CD8-positive, alpha-beta memory T cell (primary cell): ENCODE data around the gene KRT26. TPM values are rescaled to one million over a fixed set of nuclear protein-coding genes. Genes with fewer than 3 reads are reported as not detected.

Experiments
- CTCF ChIA-PET: fragments of 350-600 bp; sonication (Branson Sonifier 250); formaldehyde crosslinking; loops from one replicate; lab custom pipeline; 2021; ENCODE audit warnings: antibody characterized with exemption; lab: Charles Lee
- POLR2A ChIA-PET: fragments of 350-600 bp; sonication (Branson Sonifier 250); formaldehyde crosslinking; loops from one replicate; lab custom pipeline; 2021; ENCODE audit warnings: antibody characterized with exemption; lab: Charles Lee
- DNase-seq, 5 donors: peaks; one replicate each; pipeline versions ENCODE4 v3.0.0 to v3.0.0-alpha.2; 2020 to 2022; ENCODE audit warnings: mixed read lengths in 1 of 5
- H3K27ac ChIP-seq: one replicate; pipeline ENCODE4 v1.7.0; 2013; ENCODE audit warnings: low read depth, mild to moderate bottlenecking, low read length, moderate library complexity
- H3K27me3 ChIP-seq: 2 replicates; pipeline ENCODE4 v1.7.0; 2013; ENCODE audit warnings: low read length, mild to moderate bottlenecking; ENCODE audit not compliant: insufficient read depth, poor library complexity, severe bottlenecking
- H3K36me3 ChIP-seq: 2 replicates; pipeline ENCODE4 v1.7.0; 2013; ENCODE audit warnings: mild to moderate bottlenecking, low read length, moderate library complexity; ENCODE audit not compliant: insufficient read depth
- H3K4me1 ChIP-seq: 2 replicates; pipeline ENCODE4 v1.7.0; 2013; ENCODE audit warnings: mild to moderate bottlenecking, low read length, moderate library complexity; ENCODE audit not compliant: insufficient read depth
- H3K4me3 ChIP-seq: 2 replicates; pipeline ENCODE4 v1.7.0; 2013; ENCODE audit warnings: mild to moderate bottlenecking, low read length
- H3K9me3 ChIP-seq: 2 replicates; pipeline ENCODE4 v1.7.0; 2013; ENCODE audit warnings: mild to moderate bottlenecking, low read length
- H3K27ac Mint-ChIP-seq, 8 donors: one replicate each; pipeline ENCODE4 v1.8.0; 2020 to 2021; ENCODE audit warnings: mixed read lengths in 8 of 8, mild to moderate bottlenecking in 6 of 8, inconsistent platforms in 3 of 8, moderate library complexity in 3 of 8
- H3K27me3 Mint-ChIP-seq, 2 donors: one replicate each; pipeline ENCODE4 v1.8.0; 2020 to 2021; ENCODE audit warnings: mixed read lengths in 2 of 2, mild to moderate bottlenecking in 1 of 2, moderate library complexity in 1 of 2
- H3K36me3 Mint-ChIP-seq, 3 donors: one replicate each; pipeline ENCODE4 v1.8.0; 2020 to 2021; ENCODE audit warnings: mixed read lengths in 3 of 3, inconsistent platforms in 1 of 3, mild to moderate bottlenecking in 1 of 3
- H3K4me1 Mint-ChIP-seq, 3 donors: one replicate each; pipeline ENCODE4 v1.8.0; 2020 to 2021; ENCODE audit warnings: mixed read lengths in 3 of 3, inconsistent platforms in 1 of 3, mild to moderate bottlenecking in 1 of 3
- H3K4me3 Mint-ChIP-seq, 7 donors: one replicate each; pipeline ENCODE4 v1.8.0; 2020 to 2021; ENCODE audit warnings: mixed read lengths in 7 of 7, mild to moderate bottlenecking in 6 of 7, moderate library complexity in 4 of 7, inconsistent platforms in 2 of 7
- H3K9me3 Mint-ChIP-seq, 5 donors: one replicate each; pipeline ENCODE4 v1.8.0; 2020 to 2022; ENCODE audit warnings: mixed read lengths in 5 of 5, mild to moderate bottlenecking in 3 of 5, moderate library complexity in 2 of 5, inconsistent platforms in 1 of 5
- polyA plus RNA-seq: library from polyadenylated mRNA; unstranded; fragments of 300-500 nt; fragmentation: Illumina TruSeq; gene quantifications from one replicate; pipeline ENCODE4 v1.2.3, GENCODE V29; 2021
- total RNA-seq, 2 experiments: library from RNA; stranded (reverse); gene quantifications; one replicate each; pipeline ENCODE4 v1.2.3, GENCODE V29; 2021

The KRT26 gene
- total and polyA plus RNA-seq, 3 experiments from 2014 or later, result not detected

GRCh38 chr17:40791787-40792436 lies 19.9 kb upstream of the KRT26 start:
- Histone ChIP-seq H3K4me3 (no peak overlapping the region), H3K27me3 (peaks cover 6% of the 10 kb centered on the region), H3K9me3 (no peaks in the 10 kb centered on the region), H3K27ac (no peak overlapping the region), H3K4me1 (no peaks in the 10 kb centered on the region), H3K36me3 (no peaks in the 10 kb centered on the region)
- POLR2A ChIA-PET, result no interaction called here
- H3K27ac Mint-ChIP-seq, result no peak overlapping the region
- no peaks in the 10 kb centered on the region for H3K4me1 Mint-ChIP-seq
- H3K36me3 Mint-ChIP-seq, result no peaks in the 10 kb centered on the region
- no peak overlapping the region for H3K4me3 Mint-ChIP-seq
- DNase-seq, result no peak
- H3K9me3 Mint-ChIP-seq, result no peaks in the 10 kb centered on the region
- H3K27me3 Mint-ChIP-seq, result peaks cover 21 to 38% of the 10 kb centered on the region in 2 donors
- CTCF ChIA-PET, result no interaction called here

- ChIA-PET CTCF (no interaction called here), POLR2A (no interaction called here)
- H3K27ac Mint-ChIP-seq, result no peak overlapping the region
- no peak for DNase-seq
- H3K9me3 Mint-ChIP-seq, result no peaks in the 10 kb centered on the region
- Histone ChIP-seq H3K27ac (no peak overlapping the region), H3K9me3 (no peaks in the 10 kb centered on the region), H3K27me3 (peaks cover 6% of the 10 kb centered on the region), H3K4me1 (no peaks in the 10 kb centered on the region), H3K36me3 (no peaks in the 10 kb centered on the region), H3K4me3 (no peak overlapping the region)
- H3K27me3 Mint-ChIP-seq, result peaks cover 16 to 32% of the 10 kb centered on the region in 2 donors
- H3K36me3 Mint-ChIP-seq, result no peaks in the 10 kb centered on the region
- no peak overlapping the region for H3K4me3 Mint-ChIP-seq
- no peaks in the 10 kb centered on the region for H3K4me1 Mint-ChIP-seq
These were observed 19.1 kb upstream of the KRT26 start for GRCh38 chr17:40791111-40791510.

GRCh38 chr17:40782450-40782849 lies 10.4 kb upstream of the KRT26 start, which contains the start of gene KRT27:
Gene KRT27, minus strand, starts transcription at chr17:40782550. Its CDS starts 57 bp downstream, at chr17:40782493.
- no peaks in the 10 kb centered on the region for H3K36me3 Mint-ChIP-seq
- peaks cover 15% of the 10 kb centered on the region for H3K27me3 ChIP-seq
- H3K4me1 Mint-ChIP-seq, result peaks cover 0 to 8% (median 4%) of the 10 kb centered on the region in 3 donors
- H3K4me3 ChIP-seq, result no peak within 1 kb of the TSS
- H3K9me3 ChIP-seq, result no peaks in the 10 kb centered on the region
- no peak within 1 kb of the TSS for H3K27ac ChIP-seq
- H3K27ac Mint-ChIP-seq, result no peak within 1 kb of the TSS
- POLR2A ChIA-PET, result no interaction called here
- no peaks in the 10 kb centered on the region for H3K36me3 ChIP-seq
- DNase-seq, result no peak
- H3K27me3 Mint-ChIP-seq, result peaks cover 38 to 71% of the 10 kb centered on the region in 2 donors
- H3K4me3 Mint-ChIP-seq, result no peak within 1 kb of the TSS
- CTCF ChIA-PET, result no interaction called here
- H3K9me3 Mint-ChIP-seq, result no peaks in the 10 kb centered on the region
- no peaks in the 10 kb centered on the region for H3K4me1 ChIP-seq

- Mint-ChIP-seq H3K4me3 (peak overlapping the region in 3 of 7 donors; percentile 15 to 59 (median 29)), H3K4me1 (peaks cover 0 to 8% (median 4%) of the 10 kb centered on the region in 3 donors), H3K27ac (no peak overlapping the region), H3K27me3 (peaks cover 45 to 84% of the 10 kb centered on the region in 2 donors), H3K36me3 (no peaks in the 10 kb centered on the region), H3K9me3 (peaks cover 0 to 2% (median 0%) of the 10 kb centered on the region in 5 donors)
- H3K27ac ChIP-seq, result no peak overlapping the region
- H3K4me1 ChIP-seq, result no peaks in the 10 kb centered on the region
- no peaks in the 10 kb centered on the region for H3K36me3 ChIP-seq
- peak in 1 of 5 donors; percentile 2 for DNase-seq
- POLR2A ChIA-PET, result no interaction called here
- CTCF ChIA-PET, result interaction anchor here (0.6 kb wide), 1 partner anchor 1200 kb away, joined by 3 read pairs; no protein-coding TSS in a partner anchor
- H3K27me3 ChIP-seq, result peaks cover 19% of the 10 kb centered on the region
- no peaks in the 10 kb centered on the region for H3K9me3 ChIP-seq
- H3K4me3 ChIP-seq, result no peak overlapping the region
These were observed 7.3 kb upstream of the KRT26 start for GRCh38 chr17:40779181-40779909.

- H3K27ac Mint-ChIP-seq, result no peak overlapping the region
- POLR2A ChIA-PET, result no interaction called here
- H3K4me3 Mint-ChIP-seq, result no peak overlapping the region
- Histone ChIP-seq H3K27me3 (peaks cover 19% of the 10 kb centered on the region), H3K9me3 (no peaks in the 10 kb centered on the region), H3K4me1 (no peaks in the 10 kb centered on the region), H3K27ac (no peak overlapping the region), H3K4me3 (no peak overlapping the region), H3K36me3 (no peaks in the 10 kb centered on the region)
- CTCF ChIA-PET, result no interaction called here
- DNase-seq, result no peak
- peaks cover 44 to 86% of the 10 kb centered on the region in 2 donors for H3K27me3 Mint-ChIP-seq
- peaks cover 0 to 2% (median 0%) of the 10 kb centered on the region in 5 donors for H3K9me3 Mint-ChIP-seq
- peaks cover 0 to 8% (median 4%) of the 10 kb centered on the region in 3 donors for H3K4me1 Mint-ChIP-seq
- H3K36me3 Mint-ChIP-seq, result no peaks in the 10 kb centered on the region
These were observed 6.5 kb upstream of the KRT26 start for GRCh38 chr17:40778461-40778860.

- H3K27ac Mint-ChIP-seq, result peak overlapping the region in 1 of 8 donors; percentile 20
- ChIA-PET CTCF (interaction anchor here (1.6 kb wide), 2 partner anchors 15 to 771 kb away, joined by 3 to 4 read pairs; no protein-coding TSS in a partner anchor), POLR2A (no interaction called here)
- Histone ChIP-seq H3K36me3 (no peaks in the 10 kb centered on the region), H3K4me3 (no peak overlapping the region), H3K9me3 (no peaks in the 10 kb centered on the region), H3K27me3 (peaks cover 21% of the 10 kb centered on the region), H3K4me1 (no peaks in the 10 kb centered on the region), H3K27ac (no peak overlapping the region)
- H3K4me1 Mint-ChIP-seq, result peaks cover 0 to 8% (median 4%) of the 10 kb centered on the region in 3 donors
- DNase-seq, result no peak
- H3K4me3 Mint-ChIP-seq, result no peak overlapping the region
- peaks cover 0 to 2% (median 0%) of the 10 kb centered on the region in 5 donors for H3K9me3 Mint-ChIP-seq
- peaks cover 42 to 83% of the 10 kb centered on the region in 2 donors for H3K27me3 Mint-ChIP-seq
- H3K36me3 Mint-ChIP-seq, result no peaks in the 10 kb centered on the region
These were observed 6.0 kb upstream of the KRT26 start for GRCh38 chr17:40777971-40778370.

GRCh38 chr17:40777459-40777858 lies 5.5 kb upstream of the KRT26 start:
- Mint-ChIP-seq H3K27me3 (peaks cover 45 to 83% of the 10 kb centered on the region in 2 donors), H3K9me3 (peaks cover 0 to 2% (median 0%) of the 10 kb centered on the region in 5 donors), H3K4me1 (peaks cover 0 to 8% (median 4%) of the 10 kb centered on the region in 3 donors), H3K4me3 (no peak overlapping the region), H3K36me3 (no peaks in the 10 kb centered on the region), H3K27ac (no peak overlapping the region)
- Histone ChIP-seq H3K4me1 (no peaks in the 10 kb centered on the region), H3K27ac (no peak overlapping the region), H3K9me3 (no peaks in the 10 kb centered on the region), H3K4me3 (no peak overlapping the region), H3K36me3 (no peaks in the 10 kb centered on the region), H3K27me3 (peaks cover 26% of the 10 kb centered on the region)
- DNase-seq, result no peak
- POLR2A ChIA-PET, result no interaction called here
- CTCF ChIA-PET, result interaction anchor here (1.6 kb wide), 2 partner anchors 15 to 771 kb away, joined by 3 to 4 read pairs; no protein-coding TSS in a partner anchor

- Mint-ChIP-seq H3K4me3 (no peak overlapping the region), H3K27me3 (peaks cover 45 to 81% of the 10 kb centered on the region in 2 donors), H3K27ac (no peak overlapping the region), H3K4me1 (peaks cover 0 to 8% (median 4%) of the 10 kb centered on the region in 3 donors), H3K9me3 (peaks cover 0 to 2% (median 0%) of the 10 kb centered on the region in 5 donors), H3K36me3 (no peaks in the 10 kb centered on the region)
- Histone ChIP-seq H3K27ac (no peak overlapping the region), H3K9me3 (no peaks in the 10 kb centered on the region), H3K4me1 (no peaks in the 10 kb centered on the region), H3K4me3 (no peak overlapping the region), H3K36me3 (no peaks in the 10 kb centered on the region), H3K27me3 (peaks cover 27% of the 10 kb centered on the region)
- DNase-seq, result no peak
- ChIA-PET CTCF (no interaction called here), POLR2A (no interaction called here)
These were observed 3.9 kb upstream of the KRT26 start for GRCh38 chr17:40775945-40776344.
